HG03066 (cell line): ENCODE results near the gene SHOC2.

Source experiments
- ATAC-seq: cut with Tn5 transposase; IDR thresholded peaks from one replicate; pipeline ENCODE4 v1.9.1; 2021; ENCODE audit warnings: low read depth; ENCODE audit not compliant: unreplicated experiment

SHOC2 gene

GRCh38 chr10:110919349-110919931, at the start of gene SHOC2:
TSS of gene SHOC2 (plus strand) at chr10:110919604. CDS start at chr10:110964359, 44,755 bp downstream.
- peak; percentile 1 for ATAC-seq

GRCh38 chr10:110870823-110871297, 48.5 kb upstream of the SHOC2 start:
- no peak for ATAC-seq

- ATAC-seq: peak; percentile 67
Measured at GRCh38 chr10:110871298-110872084, 47.9 kb upstream of the SHOC2 start, which contains the start of gene PDCD4. TSS of gene PDCD4 (plus strand) at chr10:110871928. CDS start at chr10:110876028, 4,100 bp downstream.

GRCh38 chr10:110872145-110872983, 47.0 kb upstream of the SHOC2 start:
- peak; percentile 40 for ATAC-seq

- ATAC-seq: no peak
Measured at GRCh38 chr10:110872984-110873923, 46.1 kb upstream of the SHOC2 start.

GRCh38 chr10:110873951-110874350, 45.5 kb upstream of the SHOC2 start:
- ATAC-seq: no peak

- ATAC-seq: no peak
Measured at GRCh38 chr10:110876000-110876399, 43.4 kb upstream of the SHOC2 start.

GRCh38 chr10:110876788-110877187, 42.6 kb upstream of the SHOC2 start:
- no peak for ATAC-seq

GRCh38 chr10:110880012-110880411, 39.4 kb upstream of the SHOC2 start:
- ATAC-seq: no peak

- no peak for ATAC-seq
Measured at GRCh38 chr10:110881247-110881646, 38.2 kb upstream of the SHOC2 start.

GRCh38 chr10:110881905-110882304, 37.5 kb upstream of the SHOC2 start:
- ATAC-seq: no peak

- ATAC-seq: no peak
Measured at GRCh38 chr10:110883924-110884323, 35.5 kb upstream of the SHOC2 start.

- ATAC-seq: no peak
Measured at GRCh38 chr10:110885932-110886674, 33.3 kb upstream of the SHOC2 start.

- no peak for ATAC-seq
Measured at GRCh38 chr10:110887560-110887959, 31.8 kb upstream of the SHOC2 start.

- no peak for ATAC-seq
Measured at GRCh38 chr10:110892602-110893288, 26.7 kb upstream of the SHOC2 start.

GRCh38 chr10:110893559-110894179, 25.7 kb upstream of the SHOC2 start:
- peak; percentile 75 for ATAC-seq

GRCh38 chr10:110897184-110897583, 22.2 kb upstream of the SHOC2 start:
- ATAC-seq: no peak

GRCh38 chr10:110898391-110898790, 21.0 kb upstream of the SHOC2 start:
- no peak for ATAC-seq
